HG03280 (cell line): Measurements from ENCODE around the gene GALNT3.

Source experiments
- ATAC-seq: cut with Tn5 transposase; IDR thresholded peaks from one replicate; pipeline ENCODE4 v1.9.1; 2021; ENCODE audit warnings: mild to moderate bottlenecking, moderate library complexity; ENCODE audit not compliant: unreplicated experiment

The GALNT3 gene

GRCh38 chr2:165746501-165746900, 47.5 kb downstream of the GALNT3 start:
- no peak for ATAC-seq

DNA sequence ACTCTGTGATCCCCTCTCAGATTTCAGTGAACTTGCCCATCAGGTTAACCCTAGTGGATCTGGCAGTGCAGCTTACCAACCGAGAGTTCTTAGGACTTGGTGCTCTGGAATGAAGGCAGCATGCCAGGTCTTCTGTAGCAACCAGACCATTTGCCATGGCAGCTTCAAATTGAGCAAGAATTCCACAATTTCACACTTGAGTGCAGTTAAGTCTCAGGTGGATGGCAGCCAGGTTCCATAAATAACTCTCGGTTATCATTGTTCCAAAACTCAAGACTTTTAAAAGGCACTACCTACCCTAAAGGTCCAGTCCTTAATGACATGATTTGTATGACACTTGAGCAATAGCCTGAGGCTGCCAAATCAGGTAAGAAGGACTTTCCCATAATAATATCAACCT, 48.1 kb downstream of the GALNT3 start:
- ATAC-seq: no peak

DNA sequence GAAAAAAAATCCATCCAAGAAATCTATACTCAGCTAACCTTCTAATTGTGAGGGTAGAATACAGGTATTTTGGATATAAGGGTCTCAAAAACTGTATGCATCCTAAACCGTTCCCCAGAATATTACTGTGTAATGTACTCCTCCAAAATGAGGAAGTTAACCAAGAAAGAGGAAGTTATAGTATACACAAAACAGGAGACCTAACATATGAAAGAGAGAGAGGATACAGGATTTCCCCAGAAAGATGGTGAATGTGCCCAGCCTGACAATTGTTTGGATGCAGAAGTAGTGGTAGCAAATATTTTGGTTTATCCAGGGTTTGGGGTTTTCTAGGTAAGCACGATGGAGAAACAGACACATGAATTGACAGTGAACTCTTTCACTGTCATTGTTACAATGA, 50.6 kb downstream of the GALNT3 start:
- peak; percentile 80 for ATAC-seq

DNA sequence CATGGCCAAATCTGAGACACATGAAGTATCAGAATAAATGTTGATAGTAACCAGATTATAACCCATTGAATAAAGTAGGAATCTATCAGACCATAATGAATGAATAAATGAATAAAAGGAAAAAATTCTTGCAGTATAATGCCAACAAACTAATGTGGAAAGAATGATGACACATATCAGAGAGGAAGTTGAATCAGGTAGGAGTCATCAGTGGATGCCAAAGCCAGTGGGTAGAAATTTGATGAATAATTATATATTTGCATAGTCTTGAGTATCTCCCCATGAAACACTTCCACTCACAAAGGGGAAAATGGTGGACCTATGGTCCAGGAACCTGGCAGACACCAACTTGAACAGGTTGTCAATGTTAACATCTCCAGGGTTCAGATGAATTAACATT, 68.6 kb downstream of the GALNT3 start:
- ATAC-seq: no peak

- no peak for ATAC-seq
These were observed 73.5 kb downstream of the GALNT3 start for GRCh38 chr2:165720511-165720910.

DNA sequence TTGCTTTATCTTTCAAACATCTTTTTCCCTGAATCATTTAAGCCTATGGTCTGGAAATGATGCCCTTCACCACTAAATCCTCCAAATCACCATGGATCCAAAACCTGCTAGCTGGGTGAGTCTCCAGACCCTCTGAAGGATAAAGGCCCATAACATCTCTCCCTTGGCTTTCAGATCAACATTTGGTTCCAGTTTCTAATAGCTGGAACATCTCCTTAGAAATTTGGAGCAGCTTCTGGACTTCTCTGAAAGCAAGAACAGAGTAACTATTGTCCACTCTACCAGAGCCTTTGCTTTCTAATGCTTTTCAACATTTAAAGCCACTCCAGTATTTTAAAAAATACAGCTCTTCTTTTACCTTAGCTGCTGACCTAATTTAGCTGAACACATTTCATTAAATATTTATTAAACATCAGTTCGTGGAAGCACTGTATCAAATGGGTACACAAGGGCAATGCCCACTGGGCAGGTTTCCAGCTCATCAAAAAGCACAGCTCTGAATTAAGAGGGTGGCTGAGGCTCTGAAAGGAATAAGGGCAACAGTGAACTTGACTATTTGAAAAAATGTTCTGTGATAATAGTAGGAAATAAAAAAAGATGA, 75.3 kb downstream of the GALNT3 start:
- no peak for ATAC-seq

GRCh38 chr2:165716091-165716490, 78.0 kb downstream of the GALNT3 start:
- no peak for ATAC-seq

GRCh38 chr2:165706960-165707487, 87.0 kb downstream of the GALNT3 start:
- ATAC-seq: no peak

GRCh38 chr2:165701147-165701546, 92.9 kb downstream of the GALNT3 start:
- no peak for ATAC-seq

DNA sequence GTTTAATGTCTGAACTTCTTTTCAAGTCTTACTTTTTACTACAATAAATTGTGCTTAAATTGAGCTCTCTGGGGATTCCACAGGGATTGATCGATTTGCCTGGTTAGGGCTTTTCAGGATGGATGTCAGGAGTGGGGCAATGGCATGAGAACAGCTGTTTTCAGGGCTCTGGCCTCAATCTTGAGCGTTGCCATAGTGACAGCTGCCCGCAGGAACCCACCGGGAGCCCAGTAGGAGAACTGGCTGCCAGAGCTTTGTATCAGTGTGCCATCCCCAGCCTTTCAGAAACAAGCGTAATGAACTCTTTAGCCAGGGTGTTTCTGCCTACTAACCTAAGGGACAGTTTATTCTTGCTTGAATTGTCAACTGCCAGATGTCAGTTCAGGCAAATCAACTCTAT, 93.5 kb downstream of the GALNT3 start:
- no peak for ATAC-seq

DNA sequence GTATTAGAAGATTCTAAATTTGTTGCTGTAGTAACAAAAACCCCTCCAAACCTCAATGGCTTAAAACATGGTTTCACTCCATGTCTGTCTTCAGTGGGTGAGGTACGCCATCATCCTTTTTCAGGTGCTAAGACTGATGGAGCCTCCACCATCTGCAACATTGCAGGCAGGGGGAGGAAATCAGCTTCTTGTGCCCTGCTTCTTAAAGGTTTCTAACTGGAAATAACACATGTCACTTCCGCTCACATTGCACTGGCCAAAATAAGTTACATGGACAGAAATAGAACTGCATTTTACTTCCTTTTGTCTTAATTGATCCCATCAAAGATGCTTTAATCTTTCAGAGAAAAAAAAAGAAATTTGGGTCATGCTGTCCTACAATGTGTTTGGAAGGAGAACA, 94.1 kb downstream of the GALNT3 start:
- ATAC-seq: no peak

- peak; percentile 82 for ATAC-seq
These were observed 95.6 kb downstream of the GALNT3 start for GRCh38 chr2:165698444-165698884.

DNA sequence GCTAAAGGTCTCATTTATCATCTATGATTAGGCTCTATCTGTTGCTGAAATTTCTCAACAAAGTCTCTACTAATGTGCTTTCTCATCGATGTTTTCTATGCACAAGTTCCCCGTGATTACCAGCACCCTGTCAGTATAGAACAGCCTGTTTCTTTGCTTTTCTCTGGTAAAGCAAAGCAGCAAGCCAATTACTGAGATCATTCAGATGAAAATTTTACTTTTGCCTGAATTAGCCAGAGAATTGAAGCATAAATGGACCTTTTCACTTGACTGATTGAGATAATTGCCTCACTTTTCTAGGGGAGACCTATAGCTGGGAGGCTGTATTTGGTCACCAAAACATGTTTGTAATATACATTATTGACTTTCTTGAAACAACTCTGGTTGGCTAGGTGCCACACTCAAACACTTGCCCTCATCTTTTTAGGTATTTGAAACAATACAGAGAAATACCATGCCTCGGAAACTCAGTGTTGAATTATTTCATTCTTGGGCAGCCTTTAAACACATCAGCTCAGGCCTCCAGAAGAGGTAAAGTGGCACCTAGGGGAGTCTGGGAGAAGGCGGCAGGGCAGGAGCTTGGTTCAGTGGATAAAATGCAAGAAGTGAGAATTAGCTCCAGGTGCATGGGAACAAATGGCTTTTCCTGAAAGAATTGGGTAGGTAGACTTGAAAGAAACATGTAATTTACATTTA, 96.2 kb downstream of the GALNT3 start:
- no peak for ATAC-seq
